ENCODE measurements around the gene ENG.

The ENG gene

DNA sequence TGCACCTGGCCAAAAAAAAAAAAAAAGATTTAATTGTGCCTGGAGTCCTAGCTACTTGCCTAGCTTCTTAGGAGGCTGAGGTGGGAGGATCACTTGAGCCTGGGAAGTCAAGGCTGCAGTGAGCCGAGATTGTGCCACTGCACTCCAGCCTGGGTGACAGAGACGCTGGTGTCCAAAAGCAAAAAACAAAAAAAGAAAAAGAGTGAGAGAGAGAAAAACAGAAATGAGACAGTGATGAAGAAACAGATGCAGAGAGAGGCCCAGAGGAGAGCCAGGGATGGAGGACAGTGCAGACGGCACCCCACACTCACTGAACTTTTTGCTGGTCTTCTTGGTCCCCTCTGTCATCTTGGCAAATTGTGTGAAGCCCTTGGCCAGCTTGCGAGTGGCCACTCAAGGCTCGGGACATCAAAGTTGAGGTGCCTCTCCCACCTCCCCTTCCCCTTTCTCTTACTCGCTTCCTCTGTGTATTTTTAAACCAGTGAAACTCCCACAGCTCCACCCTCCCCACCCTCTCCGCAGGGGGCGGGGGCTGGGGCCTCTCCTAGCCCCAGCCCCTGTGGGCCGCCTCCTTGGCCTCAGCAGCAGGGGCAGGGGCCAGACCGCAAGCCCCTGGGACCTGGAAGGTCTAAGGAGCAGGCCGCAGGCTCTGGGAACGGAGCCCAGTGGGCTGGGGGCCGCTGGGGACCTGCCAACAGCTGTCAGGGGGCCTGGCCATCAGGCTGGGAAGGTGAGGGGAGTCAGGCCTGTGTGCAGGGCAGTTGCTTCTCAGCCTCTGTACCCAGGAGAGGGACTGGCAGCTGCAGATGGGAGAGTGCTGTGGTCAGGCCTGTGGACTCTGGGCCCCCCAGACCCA is 76.0 kb downstream of the ENG start, which contains the start of gene SH2D3C:
Gene SH2D3C, minus strand, starts transcription at position 387 of the 856 bp plus-strand sequence. Its CDS starts 39 bp downstream, at position 348.
- no peak for DNase-seq (ENCODE audit: low read depth in 1 of 2, low spot score in 1 of 2)

DNA sequence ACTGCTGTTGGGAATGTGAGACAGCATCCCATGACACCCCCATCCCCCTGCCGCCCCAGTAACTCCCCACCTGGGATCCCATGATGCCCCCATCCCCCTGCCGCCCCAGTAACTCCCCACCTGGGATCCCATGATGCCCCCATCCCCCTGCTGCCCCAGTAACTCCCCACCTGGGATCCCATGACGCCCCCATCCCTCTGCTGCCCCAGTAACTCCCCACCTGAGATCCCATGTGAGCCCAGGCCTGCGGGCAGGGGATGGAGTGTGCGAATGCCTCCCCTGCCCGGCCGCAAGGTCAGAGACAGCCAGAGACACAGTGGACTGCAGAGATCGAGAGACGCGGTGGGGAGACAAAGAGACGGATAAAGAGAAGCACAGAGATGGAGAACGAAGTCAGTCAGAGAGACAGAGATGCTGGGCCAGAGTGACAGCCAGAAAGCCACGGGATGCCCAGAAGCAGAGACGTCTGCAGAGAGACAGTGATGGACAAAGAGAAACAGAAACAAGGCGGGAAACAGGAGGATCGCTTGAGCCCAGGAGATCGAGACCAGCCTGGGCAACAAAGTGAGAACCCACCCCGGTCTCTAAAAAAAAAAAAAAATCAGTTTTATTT is 77.0 kb downstream of the ENG start:
- DNase-seq (ENCODE audit: low read depth in 1 of 2, low spot score in 1 of 2), result no peak

DNA sequence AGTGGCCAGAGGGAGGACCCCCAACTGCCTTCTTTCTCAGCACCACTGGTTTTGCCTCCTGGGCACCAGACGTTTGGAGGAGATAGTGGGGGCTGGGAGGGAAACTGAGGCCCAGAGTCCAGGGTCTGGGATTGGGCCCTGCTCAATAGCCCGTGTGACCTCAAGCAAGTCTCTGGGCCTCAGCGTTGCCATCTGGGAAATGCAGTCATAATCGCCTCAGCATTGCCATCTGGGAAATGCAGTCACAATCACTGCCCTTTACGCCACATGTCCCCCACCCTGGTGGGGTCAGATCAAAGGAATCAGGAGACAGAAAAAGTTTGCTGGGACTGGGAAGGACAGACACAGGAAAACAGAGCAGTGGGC is 77.6 kb downstream of the ENG start:
- DNase-seq (ENCODE audit: low read depth in 1 of 2, low spot score in 1 of 2), result no peak

DNA sequence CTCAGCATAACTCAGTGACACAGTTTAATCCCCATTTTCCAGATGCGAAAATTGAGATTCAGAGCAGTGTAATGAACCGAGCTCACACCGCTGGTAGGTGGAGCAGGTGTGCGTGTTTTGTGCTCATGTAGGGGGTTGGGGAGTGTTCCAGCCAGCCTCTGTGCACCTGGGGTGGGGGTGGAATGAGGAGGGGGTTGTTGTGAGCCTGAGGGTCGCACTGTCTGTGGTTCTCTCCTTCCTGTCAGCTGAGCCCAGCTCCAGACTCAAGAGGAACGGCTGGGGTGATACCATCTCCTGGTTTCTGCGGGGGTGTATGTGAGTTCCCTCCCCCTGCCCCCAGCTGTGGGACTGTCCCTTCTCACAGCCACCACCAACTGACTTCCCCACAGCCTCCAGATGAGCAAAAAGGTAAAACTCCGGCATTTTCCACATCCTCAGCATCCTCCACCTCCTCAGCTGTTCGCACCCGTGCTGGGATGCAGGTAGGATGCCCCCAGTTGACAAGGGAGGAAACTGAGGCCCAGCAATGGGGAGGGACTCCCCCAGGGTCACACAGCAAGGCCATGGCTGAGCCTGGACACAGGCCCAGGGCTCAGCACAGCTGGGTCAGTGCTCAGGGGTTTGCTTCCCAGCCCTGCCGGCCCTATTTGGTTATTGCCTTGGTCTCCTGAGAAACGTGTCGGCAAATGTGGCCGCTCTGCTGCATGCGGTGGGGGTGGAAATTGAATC is 78.1 kb downstream of the ENG start:
- peak; percentile 55 to 56 for DNase-seq (ENCODE audit: low read depth in 1 of 2, low spot score in 1 of 2)

DNA sequence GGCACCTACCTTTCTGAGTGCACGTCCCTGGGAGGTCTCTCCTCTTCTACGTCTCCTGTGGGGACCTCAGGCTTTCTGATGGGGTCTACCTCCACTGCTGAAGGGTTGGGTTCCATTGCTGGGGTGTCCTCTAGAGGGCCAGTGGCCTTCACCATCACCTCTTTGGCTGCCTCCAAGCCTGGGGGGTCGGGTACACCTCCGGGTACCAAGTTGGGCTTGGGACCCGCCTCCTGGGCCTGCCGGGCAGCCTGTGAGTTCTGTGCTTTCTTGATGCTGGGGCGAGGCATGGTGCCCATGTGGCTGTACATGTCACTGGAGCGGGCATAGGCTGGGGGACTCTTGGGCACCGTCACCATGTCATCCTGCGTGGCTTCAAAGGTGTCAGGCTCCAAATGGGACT is 80.5 kb downstream of the ENG start:
- DNase-seq (ENCODE audit: low read depth in 1 of 2, low spot score in 1 of 2), result no peak

DNA sequence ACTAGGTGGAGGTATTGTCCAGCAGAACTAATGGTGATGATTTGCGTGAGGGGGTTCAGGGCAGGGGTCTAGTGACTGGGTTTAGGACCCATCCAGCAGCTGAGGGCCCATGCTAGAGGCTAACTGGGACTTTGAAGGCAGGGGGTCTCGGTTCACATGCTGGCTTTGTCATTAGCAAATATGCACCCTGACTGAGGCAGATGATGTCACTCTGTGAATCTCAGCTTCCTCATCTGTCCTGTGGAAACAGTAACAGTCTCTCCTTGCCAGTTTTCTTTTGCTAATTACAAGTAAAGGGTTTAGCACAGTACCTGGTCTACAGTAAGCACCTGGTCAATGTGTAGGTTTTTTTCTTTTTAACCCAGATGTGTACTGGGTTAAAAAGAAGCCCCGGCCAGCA is 81.2 kb downstream of the ENG start:
- no peak for DNase-seq (ENCODE audit: low read depth in 1 of 2, low spot score in 1 of 2)

DNA sequence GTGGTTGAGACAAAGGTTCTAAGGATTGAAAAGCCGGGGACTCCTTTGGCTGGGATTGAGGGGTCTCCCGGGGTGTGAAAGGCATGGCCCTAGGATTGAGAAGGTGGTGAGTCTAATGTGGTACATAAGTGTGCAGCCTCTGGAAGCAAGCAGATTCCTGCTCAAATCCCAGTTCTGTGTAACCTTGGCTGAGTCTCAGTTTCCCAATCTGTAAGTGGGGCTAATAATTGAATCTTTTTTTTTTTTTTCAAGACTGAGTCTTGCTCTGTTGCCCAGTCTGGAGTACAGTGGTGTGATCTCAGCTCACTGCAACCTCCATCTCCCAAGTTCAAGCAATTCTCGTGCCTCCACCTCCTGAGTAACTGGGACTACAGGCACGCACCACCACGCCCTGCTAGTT is 81.9 kb downstream of the ENG start:
- DNase-seq (ENCODE audit: low read depth in 1 of 2, low spot score in 1 of 2), result no peak

DNA sequence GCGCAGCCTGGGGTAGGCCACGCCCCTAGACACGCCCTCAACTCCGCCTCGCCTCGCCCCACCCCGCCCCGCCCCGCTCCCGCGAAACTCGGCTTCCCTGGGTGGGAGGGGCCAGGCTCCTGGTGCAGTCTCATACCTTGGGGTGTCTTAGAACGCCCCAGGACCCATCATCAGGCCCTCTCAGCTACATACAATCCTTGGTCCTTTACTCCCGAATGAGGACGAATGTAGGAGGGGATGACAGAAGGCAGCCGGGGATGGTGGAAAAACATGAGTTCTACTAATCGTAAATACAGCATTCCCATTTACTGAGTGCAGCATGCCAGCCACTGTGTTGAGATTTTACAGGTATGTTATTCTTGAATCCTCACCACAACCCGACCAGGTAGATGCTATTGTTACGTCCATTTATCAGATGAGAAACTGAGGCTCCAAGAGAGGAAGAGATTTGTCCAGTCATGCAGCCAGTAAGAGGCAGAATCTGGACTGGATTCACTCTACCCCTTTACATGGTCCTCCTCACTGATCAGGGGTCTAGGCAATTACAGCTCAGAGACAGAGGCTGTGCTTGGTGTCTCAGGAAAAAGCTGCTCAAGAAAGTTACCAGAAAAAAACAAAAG is 82.8 kb downstream of the ENG start:
- DNase-seq (ENCODE audit: low read depth in 1 of 2, low spot score in 1 of 2), result no peak

DNA sequence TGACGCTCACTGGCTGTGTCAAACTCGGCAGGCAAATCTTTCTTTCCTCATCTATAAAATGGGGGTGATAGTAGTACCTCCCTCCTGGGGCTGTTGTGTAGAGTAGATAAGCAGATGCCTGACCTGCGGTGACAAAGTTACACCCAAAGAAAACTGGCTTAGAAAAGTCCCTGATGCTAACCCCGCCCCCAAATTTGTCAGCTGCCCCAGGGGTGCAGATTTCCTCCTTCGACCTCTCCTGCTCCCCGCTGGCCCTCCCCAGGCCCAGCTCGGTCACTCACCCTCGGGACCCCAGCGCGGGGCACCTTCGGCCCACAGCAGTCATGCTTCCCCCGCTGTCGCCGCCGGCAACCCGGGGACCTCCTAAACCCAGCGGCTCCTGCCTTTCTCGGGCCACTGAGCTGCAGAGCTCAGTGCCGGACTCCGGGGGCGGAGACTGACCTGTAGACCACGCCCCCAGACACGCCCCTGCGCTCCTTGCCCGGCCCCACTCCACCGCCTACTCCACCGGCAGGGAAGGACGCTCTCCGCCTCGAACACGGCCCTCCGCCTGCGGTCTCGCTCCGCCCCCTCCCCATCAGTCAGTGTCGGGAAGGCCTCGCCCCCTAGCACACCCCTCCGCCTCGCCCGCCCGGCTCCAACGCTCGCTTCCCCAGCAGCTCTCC is 83.4 kb downstream of the ENG start:
- DNase-seq (ENCODE audit: low read depth in 1 of 2, low spot score in 1 of 2), result peak; percentile 88 to 92

DNA sequence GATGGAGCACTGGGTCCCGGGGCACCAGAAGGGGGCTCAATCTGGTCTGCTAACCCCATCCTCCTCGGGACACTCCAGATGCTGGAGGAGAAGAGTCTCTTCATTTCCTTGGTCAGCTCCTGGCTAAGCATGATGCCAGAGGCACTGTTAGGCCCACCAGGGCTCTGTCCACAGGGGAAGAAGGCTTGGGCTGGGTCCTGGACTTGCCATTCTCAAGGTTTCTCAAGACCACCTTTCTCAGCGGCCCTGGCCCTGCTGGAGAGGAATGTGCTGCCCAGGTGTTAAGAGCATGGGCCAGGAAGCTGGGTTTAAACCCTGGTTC is 83.9 kb downstream of the ENG start:
- no peak for DNase-seq (ENCODE audit: low read depth in 1 of 2, low spot score in 1 of 2)

DNA sequence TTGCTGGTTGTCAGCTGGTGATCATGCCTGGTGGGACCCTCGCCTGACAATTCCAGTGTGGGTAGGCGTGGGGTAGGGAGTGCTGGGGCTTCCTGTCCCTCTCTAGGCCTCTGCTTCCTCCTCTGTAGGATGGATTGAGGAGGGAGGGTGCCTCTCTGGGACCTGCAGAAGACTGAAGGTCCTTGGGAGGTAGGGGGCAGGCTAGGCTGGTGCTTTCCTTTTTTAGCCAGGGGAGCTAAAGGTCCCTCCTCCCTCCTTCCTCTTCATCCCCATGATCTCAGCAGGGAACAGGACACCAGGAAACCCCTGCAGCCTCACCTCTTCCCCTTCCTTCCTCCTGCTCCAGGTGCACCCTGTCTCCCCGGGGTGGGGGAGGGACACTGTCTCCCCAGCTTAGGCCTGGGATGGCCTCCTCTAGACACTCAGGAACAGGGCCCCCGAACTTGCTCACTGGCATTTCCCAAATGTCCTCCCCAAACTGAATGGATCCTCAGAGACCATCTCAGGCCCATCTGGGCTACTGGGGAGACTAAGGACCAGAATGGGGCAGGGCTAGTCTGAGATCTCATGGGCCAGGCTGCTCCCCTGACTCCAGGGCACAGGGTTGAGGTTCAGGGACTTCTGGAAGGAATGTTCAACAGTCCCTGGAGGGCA is 84.4 kb downstream of the ENG start:
- DNase-seq (ENCODE audit: low read depth in 1 of 2, low spot score in 1 of 2), result no peak

DNA sequence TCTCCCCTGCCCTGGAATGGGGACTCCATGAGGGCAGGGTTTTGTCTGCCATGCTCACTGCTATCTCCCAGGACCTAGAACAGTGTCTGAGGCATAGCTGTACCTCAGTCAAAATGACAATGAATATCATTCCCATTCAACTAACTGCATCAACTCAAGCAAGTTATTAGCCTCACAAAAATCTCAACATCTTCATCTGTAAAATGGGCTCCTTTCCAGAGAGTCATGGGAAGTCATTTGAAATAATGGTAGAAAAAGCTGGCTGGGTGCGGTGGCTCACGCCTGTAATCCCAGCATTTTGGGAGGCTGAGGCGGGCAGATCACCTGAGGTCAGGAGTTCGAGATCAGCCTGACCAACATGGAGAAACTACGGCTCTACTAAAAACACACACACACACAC is 85.4 kb downstream of the ENG start:
- no peak for DNase-seq (ENCODE audit: low read depth in 1 of 2, low spot score in 1 of 2)

DNA sequence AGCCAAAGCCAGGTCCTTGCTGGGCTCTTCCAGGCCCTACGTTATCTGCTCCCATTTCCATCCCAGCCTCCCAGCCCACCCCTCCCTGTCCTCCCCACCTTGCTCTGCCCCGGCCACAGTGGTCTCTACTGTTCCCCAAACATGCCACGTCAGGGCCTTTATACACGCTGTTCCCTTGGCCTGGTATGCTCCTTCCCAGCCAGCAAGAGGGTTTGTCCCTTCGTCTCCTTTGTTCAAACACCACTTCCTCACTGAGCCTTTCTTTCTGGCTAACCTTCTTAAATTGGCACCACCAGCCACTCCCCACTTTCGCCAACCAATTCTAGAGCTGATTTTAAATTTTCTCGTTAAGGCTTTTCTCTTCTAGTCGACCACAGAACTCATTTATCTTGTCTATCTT is 85.8 kb downstream of the ENG start:
- DNase-seq (ENCODE audit: low read depth in 1 of 2, low spot score in 1 of 2), result no peak

DNA sequence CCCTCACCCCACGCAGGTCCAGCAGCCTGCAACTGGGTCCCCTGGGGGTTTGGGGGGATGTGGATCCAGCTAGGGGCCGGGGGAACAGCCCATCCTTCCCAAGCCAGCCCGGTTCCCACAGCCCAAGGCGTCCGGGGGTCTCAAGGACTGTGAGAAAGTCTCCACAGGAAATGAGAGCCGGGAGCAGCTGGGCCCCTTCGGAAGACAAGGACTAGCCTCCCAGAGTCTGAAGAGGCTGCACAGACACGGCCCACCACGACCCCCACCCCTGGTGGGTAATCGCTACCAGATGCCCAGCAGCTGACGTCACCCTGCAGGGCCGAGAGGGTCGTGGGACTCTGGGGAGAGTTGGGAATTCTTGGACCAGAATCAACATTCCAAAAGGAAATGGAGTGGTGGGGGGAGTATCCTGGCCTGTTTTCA is 86.5 kb downstream of the ENG start:
- no peak for DNase-seq (ENCODE audit: low read depth in 1 of 2, low spot score in 1 of 2)

DNA sequence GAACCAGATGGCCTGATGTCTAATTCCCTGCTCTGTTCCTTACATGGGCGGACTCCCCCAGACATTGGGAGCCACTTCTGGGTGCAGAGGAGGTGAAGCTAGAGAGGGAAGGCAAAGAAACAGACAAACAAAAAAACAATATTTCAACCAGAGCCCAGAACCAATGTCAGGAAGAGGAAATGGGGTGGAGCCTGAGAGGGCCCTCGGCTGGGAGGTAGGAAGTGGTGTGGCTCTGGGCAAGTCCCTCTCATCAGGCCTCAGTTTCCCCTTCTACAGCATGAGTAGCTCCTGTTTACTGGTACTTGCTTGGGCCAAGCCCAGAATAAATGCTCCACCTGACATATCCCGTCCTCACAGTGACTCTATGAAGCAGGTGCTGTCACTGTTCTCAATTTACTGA is 87.0 kb downstream of the ENG start:
- no peak for DNase-seq (ENCODE audit: low read depth in 1 of 2, low spot score in 1 of 2)

DNA sequence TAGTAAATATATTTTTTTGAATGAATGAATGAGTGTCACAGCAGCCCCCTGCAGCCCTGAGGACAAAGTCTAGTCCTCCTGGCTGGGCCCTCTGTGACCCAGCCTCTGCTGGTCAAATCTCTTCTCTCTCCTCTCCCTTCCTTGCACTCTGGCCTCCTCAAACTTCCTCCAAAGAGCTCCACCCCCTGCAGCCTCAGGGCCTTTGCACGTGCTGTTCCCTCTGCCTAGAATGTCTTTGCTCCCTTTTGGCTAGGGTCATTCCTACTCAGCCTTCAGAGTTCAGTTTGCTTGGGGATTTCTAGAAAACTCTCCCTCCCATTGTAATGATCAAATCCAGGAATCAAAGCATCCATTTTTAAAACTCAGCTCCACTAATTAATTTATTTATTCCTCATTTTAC is 89.0 kb downstream of the ENG start:
- DNase-seq (ENCODE audit: low read depth in 1 of 2, low spot score in 1 of 2), result no peak
